Osteocyte (in vitro differentiated cells): ENCODE data around the gene BRIP1. TPM values are rescaled to one million over a fixed set of nuclear protein-coding genes. Genes with fewer than 3 reads are reported as not detected.

Experiments
- DNase-seq: peaks from one replicate; pipeline ENCODE4 v3.0.0; 2021; ENCODE audit warnings: mixed read lengths; ENCODE audit not compliant: unreplicated experiment; ENCODE audit errors: extremely low spot score
- H3K27ac Mint-ChIP-seq: one replicate; pipeline ENCODE4 v1.8.0; 2021; ENCODE audit warnings: mild to moderate bottlenecking, mixed read lengths; ENCODE audit not compliant: unreplicated experiment
- H3K27me3 Mint-ChIP-seq: one replicate; pipeline ENCODE4 v1.8.0; 2021; ENCODE audit warnings: mixed read lengths; ENCODE audit not compliant: unreplicated experiment
- H3K36me3 Mint-ChIP-seq: one replicate; pipeline ENCODE4 v1.8.0; 2021; ENCODE audit warnings: mixed read lengths; ENCODE audit not compliant: unreplicated experiment
- H3K4me1 Mint-ChIP-seq: one replicate; pipeline ENCODE4 v1.8.0; 2021; ENCODE audit warnings: mixed read lengths; ENCODE audit not compliant: unreplicated experiment
- H3K4me3 Mint-ChIP-seq: one replicate; pipeline ENCODE4 v1.8.0; 2021; ENCODE audit warnings: mild to moderate bottlenecking, moderate library complexity, mixed read lengths; ENCODE audit not compliant: unreplicated experiment
- H3K9me3 Mint-ChIP-seq: one replicate; pipeline ENCODE4 v1.8.0; 2021; ENCODE audit warnings: mixed read lengths; ENCODE audit not compliant: unreplicated experiment
- total RNA-seq: library from RNA; stranded (reverse); gene quantifications from 2 replicates; pipeline ENCODE4 v1.2.1, GENCODE V29; 2021
- TF ChIP-seq, protein P1 (sequence below): fragments of 200-600 bp; sonication (generic); IDR thresholded peaks from 2 replicates; pipeline ENCODE4 v1.5.0; 2021; ENCODE audit warnings: antibody characterized with exemption, mild to moderate bottlenecking, moderate library complexity

Gene BRIP1
- total RNA-seq, 1 donor from 2014 or later: 4.6 TPM

DNA sequence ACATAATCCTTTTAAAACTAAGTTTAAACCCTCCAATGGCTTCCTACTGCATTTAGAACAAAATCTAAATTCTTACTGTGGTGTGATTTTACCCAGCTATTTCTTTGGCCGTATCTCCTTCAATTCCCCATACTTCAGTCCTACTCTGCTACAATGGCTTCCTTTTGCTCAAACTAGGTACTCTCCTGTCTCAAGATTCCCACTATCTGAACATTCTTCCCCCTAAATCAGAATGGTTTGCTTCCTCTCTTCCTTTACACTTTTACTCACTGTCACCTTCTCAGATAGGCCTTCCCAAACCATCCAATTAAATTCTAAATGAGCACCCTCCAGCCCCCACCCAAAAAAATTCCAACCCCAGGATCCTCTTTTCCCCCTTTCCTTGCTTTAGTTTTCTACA is 109.2 kb downstream of the BRIP1 start:
- Mint-ChIP-seq H3K27ac (peak overlapping the region; percentile 6), H3K36me3 (peaks cover 11% of the 10 kb centered on the region), H3K4me3 (no peak overlapping the region), H3K27me3 (no peaks in the 10 kb centered on the region), H3K4me1 (peaks cover 25% of the 10 kb centered on the region), H3K9me3 (peaks cover 6% of the 10 kb centered on the region)
- DNase-seq: no peak
- TF ChIP-seq, protein P1, sequence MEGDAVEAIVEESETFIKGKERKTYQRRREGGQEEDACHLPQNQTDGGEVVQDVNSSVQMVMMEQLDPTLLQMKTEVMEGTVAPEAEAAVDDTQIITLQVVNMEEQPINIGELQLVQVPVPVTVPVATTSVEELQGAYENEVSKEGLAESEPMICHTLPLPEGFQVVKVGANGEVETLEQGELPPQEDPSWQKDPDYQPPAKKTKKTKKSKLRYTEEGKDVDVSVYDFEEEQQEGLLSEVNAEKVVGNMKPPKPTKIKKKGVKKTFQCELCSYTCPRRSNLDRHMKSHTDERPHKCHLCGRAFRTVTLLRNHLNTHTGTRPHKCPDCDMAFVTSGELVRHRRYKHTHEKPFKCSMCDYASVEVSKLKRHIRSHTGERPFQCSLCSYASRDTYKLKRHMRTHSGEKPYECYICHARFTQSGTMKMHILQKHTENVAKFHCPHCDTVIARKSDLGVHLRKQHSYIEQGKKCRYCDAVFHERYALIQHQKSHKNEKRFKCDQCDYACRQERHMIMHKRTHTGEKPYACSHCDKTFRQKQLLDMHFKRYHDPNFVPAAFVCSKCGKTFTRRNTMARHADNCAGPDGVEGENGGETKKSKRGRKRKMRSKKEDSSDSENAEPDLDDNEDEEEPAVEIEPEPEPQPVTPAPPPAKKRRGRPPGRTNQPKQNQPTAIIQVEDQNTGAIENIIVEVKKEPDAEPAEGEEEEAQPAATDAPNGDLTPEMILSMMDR: no peak

DNA sequence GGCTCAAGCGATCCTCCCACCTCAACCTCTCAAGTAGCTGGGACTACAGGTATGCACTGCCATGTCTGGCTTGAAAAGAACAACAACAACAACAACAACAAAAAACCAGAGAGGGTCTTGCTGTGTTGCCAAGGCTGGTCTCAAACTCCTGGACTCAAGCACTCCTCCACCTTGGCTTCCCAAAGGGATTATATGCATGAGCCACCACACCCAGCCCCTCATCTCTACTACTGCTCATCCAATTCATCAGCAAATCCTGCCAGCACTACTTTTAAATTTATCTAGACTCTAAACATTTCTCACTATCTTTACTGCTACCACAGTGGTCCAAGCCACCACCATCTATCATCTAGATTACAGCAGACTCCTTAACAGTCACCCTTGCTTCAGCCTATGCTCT is 109.6 kb downstream of the BRIP1 start:
- Mint-ChIP-seq H3K36me3 (peaks cover 10% of the 10 kb centered on the region), H3K4me3 (no peak overlapping the region), H3K4me1 (peaks cover 25% of the 10 kb centered on the region), H3K27ac (no peak overlapping the region), H3K9me3 (peaks cover 4% of the 10 kb centered on the region), H3K27me3 (no peaks in the 10 kb centered on the region)
- no peak for DNase-seq
- TF ChIP-seq, protein P1: no peak

DNA sequence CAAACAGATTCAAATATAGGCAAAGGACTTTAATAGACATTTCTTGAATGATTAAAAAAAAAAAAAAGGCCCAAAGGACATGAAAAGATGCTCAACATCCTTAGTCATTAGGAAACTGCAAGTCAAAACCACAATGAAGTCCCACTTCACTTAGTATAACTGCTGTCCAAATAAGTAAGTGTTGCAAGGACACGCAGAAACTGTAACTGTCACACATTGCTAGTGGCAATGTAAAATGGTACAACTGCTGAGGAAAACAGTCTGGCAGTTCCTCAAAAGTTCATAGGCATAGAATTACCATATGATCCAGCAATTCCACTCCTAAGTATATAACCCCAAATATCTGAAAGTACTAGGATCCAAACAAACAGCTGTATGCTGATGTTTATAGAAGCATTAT is 112.7 kb downstream of the BRIP1 start:
- peaks cover 10% of the 10 kb centered on the region for H3K4me1 Mint-ChIP-seq
- no peak for DNase-seq
- H3K4me3 Mint-ChIP-seq: no peak overlapping the region
- peaks cover 18% of the 10 kb centered on the region for H3K9me3 Mint-ChIP-seq
- H3K36me3 Mint-ChIP-seq: peaks cover 16% of the 10 kb centered on the region
- TF ChIP-seq, protein P1: no peak
- no peaks in the 10 kb centered on the region for H3K27me3 Mint-ChIP-seq
- no peak overlapping the region for H3K27ac Mint-ChIP-seq

DNA sequence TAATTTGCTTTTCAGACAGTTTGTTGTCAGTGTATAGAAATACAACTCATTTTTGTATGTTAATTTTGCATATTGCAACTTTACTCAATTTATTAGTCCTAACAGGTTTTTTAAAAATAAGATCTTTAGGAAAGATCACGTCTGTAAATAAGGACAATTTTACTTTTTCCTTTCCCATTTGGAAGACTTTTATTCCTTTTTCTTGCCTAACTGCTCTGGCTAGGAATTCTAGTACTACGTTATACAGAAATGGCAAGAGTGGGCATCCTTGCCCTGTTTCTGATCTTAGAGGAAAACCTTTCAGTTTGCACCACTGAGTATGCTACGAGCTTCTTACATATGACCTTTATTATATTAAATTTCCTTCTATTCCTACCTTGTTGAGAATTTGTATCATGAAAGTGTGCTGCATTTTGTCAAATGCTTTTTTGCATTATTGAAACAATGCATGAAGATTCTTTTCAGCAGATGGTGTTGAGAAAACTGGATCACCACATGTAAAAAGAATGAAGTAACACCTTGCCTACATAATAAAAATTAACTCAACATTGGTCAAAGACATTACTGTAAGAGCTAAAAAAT is 113.4 kb downstream of the BRIP1 start:
- H3K4me3 Mint-ChIP-seq: no peak overlapping the region
- peaks cover 18% of the 10 kb centered on the region for H3K9me3 Mint-ChIP-seq
- H3K27ac Mint-ChIP-seq: no peak overlapping the region
- peaks cover 10% of the 10 kb centered on the region for H3K4me1 Mint-ChIP-seq
- peaks cover 16% of the 10 kb centered on the region for H3K36me3 Mint-ChIP-seq
- TF ChIP-seq, protein P1: no peak
- no peaks in the 10 kb centered on the region for H3K27me3 Mint-ChIP-seq
- DNase-seq: no peak

DNA sequence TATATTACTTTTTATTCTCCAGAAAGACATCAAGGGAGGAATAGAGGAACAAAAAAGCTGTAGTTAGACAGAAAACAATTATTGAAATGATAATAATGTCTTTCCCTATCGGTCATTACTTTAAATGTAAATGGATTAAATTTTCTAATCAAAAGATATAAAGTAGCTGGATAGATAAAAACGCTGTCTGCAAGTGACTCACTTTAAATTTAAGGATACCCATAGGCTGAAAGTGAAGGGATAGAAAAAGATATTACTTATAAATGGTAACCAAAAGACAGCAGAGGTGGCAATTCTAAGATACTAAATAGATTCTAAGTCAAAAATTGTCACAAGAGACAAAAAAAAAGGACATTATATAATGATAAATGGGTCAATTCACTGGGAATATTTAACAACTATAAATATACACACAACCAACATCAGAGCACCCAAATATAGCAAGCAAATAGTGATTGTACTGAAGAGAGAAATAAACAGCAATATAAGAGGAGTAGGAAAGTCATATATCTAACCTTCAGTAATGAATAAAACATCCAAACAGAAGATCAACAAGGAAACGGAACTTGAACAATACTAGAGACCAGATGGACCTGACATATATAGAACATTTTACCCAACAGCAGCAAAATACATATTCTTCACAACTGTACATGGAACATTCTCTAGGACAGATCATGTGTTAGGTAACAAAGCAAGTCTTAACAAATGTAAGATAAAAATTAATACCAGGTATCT is 116.9 kb downstream of the BRIP1 start:
- Mint-ChIP-seq H3K9me3 (peaks cover 23% of the 10 kb centered on the region), H3K4me1 (peaks cover 4% of the 10 kb centered on the region), H3K27ac (no peak overlapping the region), H3K27me3 (no peaks in the 10 kb centered on the region), H3K36me3 (peaks cover 25% of the 10 kb centered on the region), H3K4me3 (no peak overlapping the region)
- TF ChIP-seq, protein P1: no peak
- no peak for DNase-seq
